Measurements from ENCODE around the gene ERICH6.

ERICH6 gene

GRCh38 chr3:150613709-150614480, 89.8 kb downstream of the ERICH6 start:
- no peak for DNase-seq (ENCODE audit: low read depth)
- TF ChIP-seq CTCF (IDR thresholded peaks at IDR 0.05; ENCODE audit: control insufficient read depth, extremely low read depth, insufficient read depth), result no peak

GRCh38 chr3:150613034-150613433, 90.7 kb downstream of the ERICH6 start:
- no peak overlapping the region for H3K4me3 ChIP-seq (ENCODE audit: low read depth, low read length)
- no peak for TF ChIP-seq CTCF (IDR thresholded peaks at IDR 0.05; ENCODE audit: control insufficient read depth, extremely low read depth, insufficient read depth)
- no peak for DNase-seq (ENCODE audit: low read depth)

More at GRCh38 chr3:150613709-150614480, 89.8 kb downstream of the ERICH6 start:
- H3K4me3 ChIP-seq (ENCODE audit: low read depth, low read length), result no peak overlapping the region

DNA sequence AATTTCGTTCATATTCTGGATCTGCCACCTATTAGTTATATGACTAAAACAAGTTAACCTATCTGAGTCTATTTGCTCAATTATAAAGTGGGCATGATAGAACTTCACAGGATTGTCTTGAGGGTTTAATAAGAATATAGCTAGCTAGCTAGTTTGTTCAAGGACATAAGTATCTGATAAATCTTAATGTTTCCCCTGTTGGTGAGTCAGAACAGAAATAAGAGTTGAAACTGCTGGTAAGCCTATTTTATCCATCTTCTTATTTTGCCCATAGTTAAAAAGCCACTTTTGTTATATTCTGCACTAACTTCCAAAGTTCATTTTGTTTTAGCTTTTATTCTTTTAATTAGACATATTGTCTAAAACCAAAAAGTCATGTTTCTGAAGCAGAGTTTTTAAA, 91.2 kb downstream of the ERICH6 start:
- TF ChIP-seq CTCF (IDR thresholded peaks at IDR 0.05; ENCODE audit: control insufficient read depth, extremely low read depth, insufficient read depth), result no peak
- H3K4me3 ChIP-seq (ENCODE audit: low read depth, low read length), result no peak overlapping the region
- DNase-seq (ENCODE audit: low read depth), result no peak

DNA sequence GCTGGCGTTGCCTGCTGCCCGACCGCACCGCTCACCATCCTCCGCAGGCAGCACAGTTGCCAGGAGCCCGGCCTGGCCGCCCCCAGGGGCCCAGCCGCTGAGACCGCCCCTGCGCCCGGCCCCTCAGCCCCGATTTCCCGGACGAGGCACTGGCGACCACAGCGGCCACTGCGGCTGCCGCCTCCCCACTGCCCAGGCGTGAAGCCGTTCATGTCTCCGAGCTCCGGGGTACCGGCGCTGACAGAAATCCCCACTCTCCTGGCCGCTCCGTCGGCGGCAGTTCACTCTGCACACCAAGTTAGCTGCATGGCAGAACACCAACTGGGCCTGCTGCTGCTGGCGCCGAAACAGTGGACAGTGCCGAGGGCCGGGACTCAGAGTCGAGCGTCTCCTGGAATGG, 92.1 kb downstream of the ERICH6 start:
- DNase-seq (ENCODE audit: low read depth), result no peak
- H3K4me3 ChIP-seq (ENCODE audit: low read depth, low read length), result no peak overlapping the region
- no peak for TF ChIP-seq CTCF (IDR thresholded peaks at IDR 0.05; ENCODE audit: control insufficient read depth, extremely low read depth, insufficient read depth)

DNA sequence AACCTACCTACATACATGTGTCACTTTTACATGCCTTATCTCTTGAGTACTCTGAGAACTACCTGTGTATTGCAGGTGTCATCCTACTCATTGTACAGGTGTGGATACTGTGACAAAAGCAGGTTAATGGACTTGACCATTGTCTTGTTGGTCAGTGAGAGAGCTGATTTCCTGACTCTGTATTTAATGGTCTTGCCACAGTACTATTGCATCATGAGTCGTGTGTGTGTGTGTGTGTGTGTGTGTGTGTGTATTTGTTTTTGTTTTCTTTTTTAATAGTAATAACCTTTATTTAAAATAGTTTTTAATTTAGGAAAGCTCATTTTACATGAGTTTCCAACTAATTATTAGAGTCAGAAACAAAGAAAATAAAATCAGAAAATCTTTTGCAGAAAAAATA, 92.9 kb downstream of the ERICH6 start:
- no peak for TF ChIP-seq CTCF (IDR thresholded peaks at IDR 0.05; ENCODE audit: control insufficient read depth, extremely low read depth, insufficient read depth)
- H3K4me3 ChIP-seq (ENCODE audit: low read depth, low read length), result no peak overlapping the region
- no peak for DNase-seq (ENCODE audit: low read depth)

- no peak for TF ChIP-seq CTCF (IDR thresholded peaks at IDR 0.05; ENCODE audit: control insufficient read depth, extremely low read depth, insufficient read depth)
- H3K4me3 ChIP-seq (ENCODE audit: low read depth, low read length), result no peak overlapping the region
- no peak for DNase-seq (ENCODE audit: low read depth)
Measured at GRCh38 chr3:150609988-150610387, 93.7 kb downstream of the ERICH6 start.
